K562 (cell line): Measurements from ENCODE around the gene HFE. TPM values are rescaled to one million over a fixed set of nuclear protein-coding genes. Genes with fewer than 3 reads are reported as not detected.

Source experiments
- BRD9 ChIP-seq: fragments of 450-650 bp; IDR thresholded peaks from 2 replicates; pipeline ENCODE4 v1.6.1; 2018; ENCODE audit warnings: low read depth; ENCODE audit not compliant: partially characterized antibody
- CBX8 ChIP-seq: fragments of 200-600 bp; sonication (generic); IDR thresholded peaks from 2 replicates; pipeline ENCODE4 v1.6.1; 2012; ENCODE audit warnings: borderline replicate concordance, mixed run types, low read depth, mild to moderate bottlenecking, moderate library complexity, mixed read lengths, low read length, control low read depth, inconsistent platforms; ENCODE audit not compliant: poor library complexity, severe bottlenecking; ENCODE audit errors: extremely low read depth
- ETS2 ChIP-seq: IDR thresholded peaks from 2 replicates; pipeline ENCODE4 v1.6.1; 2016; ENCODE audit warnings: borderline replicate concordance, missing genetic modification characterization, mild to moderate bottlenecking, moderate library complexity, missing compliant biosample characterization; ENCODE audit not compliant: poor library complexity, severe bottlenecking
- FOSL1 ChIP-seq: fragments of 200-800 bp; sonication (Bioruptor generic); conservative IDR thresholded peaks from 2 replicates; pipeline ENCODE4 v1.6.1; 2016; ENCODE audit warnings: missing genetic modification characterization, missing compliant biosample characterization
- GATAD2B ChIP-seq: fragments of 450-650 bp; IDR thresholded peaks from 2 replicates; pipeline ENCODE4 v1.6.1; 2017; ENCODE audit warnings: mild to moderate bottlenecking, borderline replicate concordance
- RBM17 ChIP-seq: fragments of 200-400 bp; formaldehyde crosslinking; IDR thresholded peaks from 2 replicates; pipeline ENCODE4 v1.6.1; 2017; ENCODE audit warnings: low read depth, mild to moderate bottlenecking, low read length, borderline replicate concordance
- SETDB1 ChIP-seq: IDR thresholded peaks from one replicate; pipeline ENCODE4 v1.6.1; 2012; ENCODE audit warnings: low read length, control low read depth, inconsistent platforms
- SMC3 ChIP-seq: conservative IDR thresholded peaks from 2 replicates; pipeline ENCODE4 v1.6.1; 2011; ENCODE audit warnings: low read depth, low read length, improper control_type of control experiment; ENCODE audit not compliant: insufficient read depth
- TEAD1 ChIP-seq, 2 experiments: fragments of 450-650 bp in 1 of 2; sonication (generic) in 1 of 2; formaldehyde crosslinking; IDR thresholded peaks; 2 replicates each; pipeline versions ENCODE4 v1.4.0 to v1.8.0; 2020 to 2022; ENCODE audit warnings: mild to moderate bottlenecking in 2 of 2, missing genetic modification reagents in 1 of 2
- WHSC1 ChIP-seq: IDR thresholded peaks from one replicate; pipeline ENCODE4 v1.6.1; 2012; ENCODE audit warnings: low read length, control low read depth, inconsistent platforms
- ZBTB1 ChIP-seq: sonication (generic); formaldehyde crosslinking; IDR thresholded peaks from 2 replicates; pipeline ENCODE4 v1.8.1; 2023; ENCODE audit warnings: missing genetic modification reagents, low read depth, mild to moderate bottlenecking, borderline replicate concordance
- ZC3H4 ChIP-seq: sonication (generic); formaldehyde crosslinking; IDR thresholded peaks from 2 replicates; pipeline ENCODE4 v1.9.0; 2021; ENCODE audit warnings: missing genetic modification reagents, borderline replicate concordance
- ZNF785 ChIP-seq: fragments of 250-450 bp; sonication (Bioruptor Pico); IDR thresholded peaks from 2 replicates; pipeline ENCODE4 v1.4.0; 2020; ENCODE audit warnings: mild to moderate bottlenecking
- polyA plus RNA-seq, 8 experiments: library from polyadenylated mRNA; depleted of rRNA in 4 of 8; stranded (reverse) in 5 of 8; unstranded in 3 of 8; fragments of >200 nt; fragmentation: Nextera tagmentation in 2 of 8; fragmentation: Illumina TruSeq in 1 of 8; extraction: Ambion mirVana in 2 of 8; extraction: Trizol in 1 of 8; gene quantifications; 2 replicates each; pipeline versions ENCODE4 v1.2.1 to v1.2.3, GENCODE V29; 2011 to 2014; ENCODE audit warnings: inconsistent platforms in 1 of 8, missing spikeins in 1 of 8
- total RNA-seq, 7 experiments: library from RNA; depleted of rRNA in 6 of 7; stranded (reverse); fragments of >200 nt in 6 of 7; fragmentation: Illumina TruSeq in 2 of 7; extraction: Trizol in 2 of 7; gene quantifications; 2 replicates each; pipeline versions ENCODE4 v1.2.1 to v1.2.3, GENCODE V29; 2011 to 2021; ENCODE audit warnings: low replicate concordance in 1 of 7
- TF ChIP-seq, protein P1 (sequence below): fragments of 250-450 bp; sonication (Bioruptor Pico); IDR thresholded peaks from 2 replicates; pipeline ENCODE4 v1.4.0; 2020; ENCODE audit warnings: mild to moderate bottlenecking, moderate library complexity, borderline replicate concordance
- TF ChIP-seq, protein P2 (sequence below): fragments of 450-650 bp; conservative IDR thresholded peaks from 2 replicates; pipeline ENCODE4 v1.6.1; 2016; ENCODE audit warnings: missing genetic modification characterization, low read depth, mild to moderate bottlenecking, control low read depth, missing compliant biosample characterization
- TF ChIP-seq, protein P3 (sequence below): fragments of 450-650 bp; IDR thresholded peaks from 2 replicates; pipeline ENCODE4 v1.7.1; 2018; ENCODE audit warnings: mild to moderate bottlenecking, low read depth; ENCODE audit not compliant: partially characterized antibody
- TF ChIP-seq, protein P4 (sequence below): fragments of 450-650 bp; formaldehyde crosslinking; IDR thresholded peaks from 2 replicates; pipeline ENCODE4 v1.4.0; 2020; ENCODE audit warnings: mild to moderate bottlenecking, moderate library complexity

Gene HFE
- total and polyA plus RNA-seq, 9 of the 15 experiments (the other 6 are each of a cell fraction or from before 2014, with no cell fraction given) = 0.14 to 1.2 (median 0.76) TPM

DNA sequence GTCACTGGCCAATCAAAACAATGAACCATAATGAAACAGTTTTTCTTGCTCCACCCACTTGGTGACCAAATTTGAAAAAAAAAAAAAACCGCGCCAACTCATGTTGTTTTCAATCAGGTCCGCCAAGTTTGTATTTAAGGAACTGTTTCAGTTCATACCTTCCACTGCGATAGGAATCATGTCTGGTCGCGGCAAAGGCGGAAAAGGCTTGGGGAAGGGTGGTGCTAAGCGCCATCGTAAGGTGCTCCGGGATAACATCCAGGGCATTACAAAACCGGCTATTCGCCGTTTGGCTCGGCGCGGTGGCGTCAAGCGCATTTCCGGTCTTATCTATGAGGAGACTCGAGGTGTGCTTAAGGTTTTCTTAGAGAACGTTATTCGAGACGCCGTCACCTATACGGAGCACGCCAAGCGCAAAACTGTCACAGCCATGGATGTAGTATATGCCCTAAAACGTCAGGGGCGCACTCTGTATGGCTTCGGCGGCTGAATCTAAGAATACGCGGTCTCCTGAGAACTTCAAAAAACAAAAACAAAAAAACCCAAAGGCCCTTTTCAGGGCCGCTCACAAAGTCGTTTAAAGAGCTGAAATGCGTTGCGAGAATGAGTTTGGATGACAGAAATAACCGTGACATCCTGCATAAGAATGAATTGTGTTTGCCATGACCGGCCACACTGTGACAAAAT lies 16.7 kb downstream of the HFE start (continued):
- TF ChIP-seq, protein P1, sequence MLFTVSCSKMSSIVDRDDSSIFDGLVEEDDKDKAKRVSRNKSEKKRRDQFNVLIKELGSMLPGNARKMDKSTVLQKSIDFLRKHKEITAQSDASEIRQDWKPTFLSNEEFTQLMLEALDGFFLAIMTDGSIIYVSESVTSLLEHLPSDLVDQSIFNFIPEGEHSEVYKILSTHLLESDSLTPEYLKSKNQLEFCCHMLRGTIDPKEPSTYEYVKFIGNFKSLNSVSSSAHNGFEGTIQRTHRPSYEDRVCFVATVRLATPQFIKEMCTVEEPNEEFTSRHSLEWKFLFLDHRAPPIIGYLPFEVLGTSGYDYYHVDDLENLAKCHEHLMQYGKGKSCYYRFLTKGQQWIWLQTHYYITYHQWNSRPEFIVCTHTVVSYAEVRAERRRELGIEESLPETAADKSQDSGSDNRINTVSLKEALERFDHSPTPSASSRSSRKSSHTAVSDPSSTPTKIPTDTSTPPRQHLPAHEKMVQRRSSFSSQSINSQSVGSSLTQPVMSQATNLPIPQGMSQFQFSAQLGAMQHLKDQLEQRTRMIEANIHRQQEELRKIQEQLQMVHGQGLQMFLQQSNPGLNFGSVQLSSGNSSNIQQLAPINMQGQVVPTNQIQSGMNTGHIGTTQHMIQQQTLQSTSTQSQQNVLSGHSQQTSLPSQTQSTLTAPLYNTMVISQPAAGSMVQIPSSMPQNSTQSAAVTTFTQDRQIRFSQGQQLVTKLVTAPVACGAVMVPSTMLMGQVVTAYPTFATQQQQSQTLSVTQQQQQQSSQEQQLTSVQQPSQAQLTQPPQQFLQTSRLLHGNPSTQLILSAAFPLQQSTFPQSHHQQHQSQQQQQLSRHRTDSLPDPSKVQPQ (CRISPR knock-in tag) = no peak
- TF ChIP-seq BRD9 (peak; percentile 99), GATAD2B (peak; percentile 53), ETS2 (peak; percentile 17), SETDB1 (no peak), ZNF785 (no peak), ZBTB1 (CRISPR knock-in tag) (no peak; the same call in 1 of the 2 replicates), CBX8 (no peak), FOSL1 (tag) (peak; percentile 81), RBM17 (no peak), TEAD1 (CRISPR knock-in tag; IDR thresholded peaks at IDR 0.05) (peak in 1 of 2 experiments; percentile 41; a peak in 3 of 4 replicates), ZC3H4 (CRISPR knock-in tag) (peak; percentile 96), SMC3 (no peak), WHSC1 (no peak)
- TF ChIP-seq, protein P2, sequence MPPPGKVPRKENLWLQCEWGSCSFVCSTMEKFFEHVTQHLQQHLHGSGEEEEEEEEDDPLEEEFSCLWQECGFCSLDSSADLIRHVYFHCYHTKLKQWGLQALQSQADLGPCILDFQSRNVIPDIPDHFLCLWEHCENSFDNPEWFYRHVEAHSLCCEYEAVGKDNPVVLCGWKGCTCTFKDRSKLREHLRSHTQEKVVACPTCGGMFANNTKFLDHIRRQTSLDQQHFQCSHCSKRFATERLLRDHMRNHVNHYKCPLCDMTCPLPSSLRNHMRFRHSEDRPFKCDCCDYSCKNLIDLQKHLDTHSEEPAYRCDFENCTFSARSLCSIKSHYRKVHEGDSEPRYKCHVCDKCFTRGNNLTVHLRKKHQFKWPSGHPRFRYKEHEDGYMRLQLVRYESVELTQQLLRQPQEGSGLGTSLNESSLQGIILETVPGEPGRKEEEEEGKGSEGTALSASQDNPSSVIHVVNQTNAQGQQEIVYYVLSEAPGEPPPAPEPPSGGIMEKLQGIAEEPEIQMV (tag) = peak; percentile 100
- TF ChIP-seq, protein P3, sequence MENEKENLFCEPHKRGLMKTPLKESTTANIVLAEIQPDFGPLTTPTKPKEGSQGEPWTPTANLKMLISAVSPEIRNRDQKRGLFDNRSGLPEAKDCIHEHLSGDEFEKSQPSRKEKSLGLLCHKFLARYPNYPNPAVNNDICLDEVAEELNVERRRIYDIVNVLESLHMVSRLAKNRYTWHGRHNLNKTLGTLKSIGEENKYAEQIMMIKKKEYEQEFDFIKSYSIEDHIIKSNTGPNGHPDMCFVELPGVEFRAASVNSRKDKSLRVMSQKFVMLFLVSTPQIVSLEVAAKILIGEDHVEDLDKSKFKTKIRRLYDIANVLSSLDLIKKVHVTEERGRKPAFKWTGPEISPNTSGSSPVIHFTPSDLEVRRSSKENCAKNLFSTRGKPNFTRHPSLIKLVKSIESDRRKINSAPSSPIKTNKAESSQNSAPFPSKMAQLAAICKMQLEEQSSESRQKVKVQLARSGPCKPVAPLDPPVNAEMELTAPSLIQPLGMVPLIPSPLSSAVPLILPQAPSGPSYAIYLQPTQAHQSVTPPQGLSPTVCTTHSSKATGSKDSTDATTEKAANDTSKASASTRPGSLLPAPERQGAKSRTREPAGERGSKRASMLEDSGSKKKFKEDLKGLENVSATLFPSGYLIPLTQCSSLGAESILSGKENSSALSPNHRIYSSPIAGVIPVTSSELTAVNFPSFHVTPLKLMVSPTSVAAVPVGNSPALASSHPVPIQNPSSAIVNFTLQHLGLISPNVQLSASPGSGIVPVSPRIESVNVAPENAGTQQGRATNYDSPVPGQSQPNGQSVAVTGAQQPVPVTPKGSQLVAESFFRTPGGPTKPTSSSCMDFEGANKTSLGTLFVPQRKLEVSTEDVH = peak; percentile 99
- TF ChIP-seq, protein P4, sequence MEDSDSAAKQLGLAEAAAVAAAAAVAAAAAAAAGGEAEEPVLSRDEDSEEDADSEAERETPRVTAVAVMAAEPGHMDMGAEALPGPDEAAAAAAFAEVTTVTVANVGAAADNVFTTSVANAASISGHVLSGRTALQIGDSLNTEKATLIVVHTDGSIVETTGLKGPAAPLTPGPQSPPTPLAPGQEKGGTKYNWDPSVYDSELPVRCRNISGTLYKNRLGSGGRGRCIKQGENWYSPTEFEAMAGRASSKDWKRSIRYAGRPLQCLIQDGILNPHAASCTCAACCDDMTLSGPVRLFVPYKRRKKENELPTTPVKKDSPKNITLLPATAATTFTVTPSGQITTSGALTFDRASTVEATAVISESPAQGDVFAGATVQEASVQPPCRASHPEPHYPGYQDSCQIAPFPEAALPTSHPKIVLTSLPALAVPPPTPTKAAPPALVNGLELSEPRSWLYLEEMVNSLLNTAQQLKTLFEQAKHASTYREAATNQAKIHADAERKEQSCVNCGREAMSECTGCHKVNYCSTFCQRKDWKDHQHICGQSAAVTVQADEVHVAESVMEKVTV (CRISPR knock-in tag) = no peak
